CD4-positive, alpha-beta T cell treated with Interleukin-6 at 100 ng/mL for 8 hours (primary cell): ENCODE measurements around the gene ZFPM1.

Source experiments
- DNase-seq: peaks from one replicate; pipeline ENCODE4 v3.0.0-alpha.2; 2020; ENCODE audit warnings: mixed read lengths, low spot score

Gene ZFPM1

GRCh38 chr16:88499836-88500251 lies 46.8 kb downstream of the ZFPM1 start:
- DNase-seq: no peak

- DNase-seq: no peak
Observed at GRCh38 chr16:88500255-88500661, 47.2 kb downstream of the ZFPM1 start.

DNA sequence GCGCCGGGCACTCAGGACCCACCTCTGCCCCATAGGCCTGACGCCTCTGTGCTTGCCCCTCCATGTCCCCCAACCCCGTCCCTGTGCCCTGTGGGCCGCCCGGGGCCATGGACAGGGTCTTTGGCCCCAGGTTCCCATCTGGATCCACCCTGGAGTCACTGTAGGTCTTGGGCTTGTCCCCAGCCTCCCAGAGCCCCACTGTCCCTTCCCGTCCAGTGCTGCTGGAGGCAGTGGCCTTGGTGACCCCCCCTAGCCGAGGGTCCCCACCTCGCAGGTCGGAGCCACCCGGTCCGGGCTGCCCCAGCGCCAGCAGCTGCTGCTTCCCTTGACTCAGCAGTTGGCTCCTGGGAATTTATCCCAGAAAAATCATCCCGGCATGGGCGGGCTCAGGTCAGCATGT lies 49.3 kb downstream of the ZFPM1 start:
- no peak for DNase-seq

GRCh38 chr16:88502776-88503280 lies 49.7 kb downstream of the ZFPM1 start:
- DNase-seq: no peak

GRCh38 chr16:88503374-88503770 lies 50.3 kb downstream of the ZFPM1 start:
- no peak for DNase-seq

- DNase-seq: no peak
Observed at GRCh38 chr16:88503771-88504488, 50.9 kb downstream of the ZFPM1 start.

GRCh38 chr16:88504489-88505404 lies 51.7 kb downstream of the ZFPM1 start:
- no peak for DNase-seq

DNA sequence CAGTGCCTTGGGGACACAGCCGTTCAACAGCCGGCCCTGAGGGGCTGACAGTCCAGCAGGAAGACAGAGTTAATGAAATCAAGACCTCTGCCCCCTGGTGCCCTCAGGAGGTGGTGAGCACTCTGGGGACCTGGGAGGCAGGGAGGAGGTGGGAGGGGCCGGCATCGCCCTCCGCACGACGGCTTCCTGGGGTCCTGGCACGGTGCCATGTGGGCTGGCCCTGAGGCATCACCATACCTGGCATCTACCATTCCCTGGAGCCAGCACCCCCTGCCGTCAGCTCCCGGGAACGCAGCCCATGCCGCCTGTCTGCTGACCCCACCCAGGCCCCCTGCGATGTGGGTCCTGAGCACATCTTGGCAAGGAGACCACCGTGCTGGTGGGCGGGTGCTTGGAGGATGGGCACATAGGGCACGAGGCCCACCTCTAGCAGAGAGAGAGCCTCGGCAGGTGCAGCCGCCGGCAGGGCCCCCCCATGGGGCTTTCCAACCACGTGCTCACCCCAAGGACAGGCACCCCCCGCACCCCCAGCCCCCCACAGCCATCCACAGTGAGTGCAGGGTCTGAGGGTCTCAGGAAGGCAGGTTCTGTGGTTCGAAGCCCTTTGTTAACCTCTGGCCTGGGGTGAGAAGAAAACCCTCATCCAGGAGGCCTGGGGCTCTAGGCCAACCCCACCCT lies 52.5 kb downstream of the ZFPM1 start:
- peak; percentile 70 for DNase-seq

GRCh38 chr16:88506723-88507122 lies 53.6 kb downstream of the ZFPM1 start:
- DNase-seq: no peak

DNA sequence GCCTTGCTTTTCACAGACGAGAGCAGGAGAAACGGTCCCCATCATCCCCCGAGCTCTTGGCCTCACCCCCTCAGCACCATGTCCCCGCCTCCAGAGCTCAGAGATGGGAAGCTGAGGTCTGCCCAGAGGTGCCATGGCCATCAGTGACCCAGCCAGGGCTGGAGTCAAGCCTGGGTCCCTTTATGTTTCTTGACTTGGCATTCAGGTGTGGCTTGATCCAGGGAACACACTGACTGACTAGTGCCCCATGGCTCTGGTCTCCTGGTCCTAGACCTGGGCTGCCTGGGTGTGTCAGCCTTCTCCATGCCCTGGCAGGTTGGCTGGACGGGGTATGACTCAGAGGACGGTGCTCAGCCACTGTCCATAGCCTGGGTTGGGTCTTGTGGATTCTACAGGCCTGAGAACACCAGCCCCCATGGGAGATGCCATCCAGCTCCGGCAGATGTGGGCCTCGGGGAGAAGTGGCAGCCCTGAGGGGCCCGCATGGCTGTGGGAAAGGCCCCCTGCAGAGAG lies 54.2 kb downstream of the ZFPM1 start:
- no peak for DNase-seq

DNA sequence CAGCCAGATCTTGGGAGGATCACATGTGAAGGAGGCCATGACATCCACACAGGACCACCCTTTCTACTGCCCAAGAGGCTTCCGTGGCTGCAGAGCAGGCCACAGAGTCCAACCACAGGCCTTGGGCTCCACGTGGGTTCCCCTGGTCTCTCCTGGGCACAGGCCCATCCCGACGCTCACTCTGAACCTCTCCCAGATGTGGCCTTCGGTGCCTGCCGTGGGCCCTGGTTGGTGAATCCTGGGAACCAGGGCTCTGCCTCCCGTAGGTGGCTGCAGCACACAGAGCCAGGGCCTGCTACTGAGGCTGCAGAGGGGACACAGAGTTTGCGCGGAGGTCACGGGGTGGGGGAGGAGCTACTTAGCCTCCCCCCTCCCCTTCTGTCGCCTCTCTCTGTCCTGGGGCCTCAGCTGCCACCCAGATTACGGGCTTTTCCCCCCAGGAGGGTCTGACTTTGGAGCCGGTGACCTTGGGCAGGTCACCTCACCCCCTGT lies 55.3 kb downstream of the ZFPM1 start:
- DNase-seq: no peak

DNA sequence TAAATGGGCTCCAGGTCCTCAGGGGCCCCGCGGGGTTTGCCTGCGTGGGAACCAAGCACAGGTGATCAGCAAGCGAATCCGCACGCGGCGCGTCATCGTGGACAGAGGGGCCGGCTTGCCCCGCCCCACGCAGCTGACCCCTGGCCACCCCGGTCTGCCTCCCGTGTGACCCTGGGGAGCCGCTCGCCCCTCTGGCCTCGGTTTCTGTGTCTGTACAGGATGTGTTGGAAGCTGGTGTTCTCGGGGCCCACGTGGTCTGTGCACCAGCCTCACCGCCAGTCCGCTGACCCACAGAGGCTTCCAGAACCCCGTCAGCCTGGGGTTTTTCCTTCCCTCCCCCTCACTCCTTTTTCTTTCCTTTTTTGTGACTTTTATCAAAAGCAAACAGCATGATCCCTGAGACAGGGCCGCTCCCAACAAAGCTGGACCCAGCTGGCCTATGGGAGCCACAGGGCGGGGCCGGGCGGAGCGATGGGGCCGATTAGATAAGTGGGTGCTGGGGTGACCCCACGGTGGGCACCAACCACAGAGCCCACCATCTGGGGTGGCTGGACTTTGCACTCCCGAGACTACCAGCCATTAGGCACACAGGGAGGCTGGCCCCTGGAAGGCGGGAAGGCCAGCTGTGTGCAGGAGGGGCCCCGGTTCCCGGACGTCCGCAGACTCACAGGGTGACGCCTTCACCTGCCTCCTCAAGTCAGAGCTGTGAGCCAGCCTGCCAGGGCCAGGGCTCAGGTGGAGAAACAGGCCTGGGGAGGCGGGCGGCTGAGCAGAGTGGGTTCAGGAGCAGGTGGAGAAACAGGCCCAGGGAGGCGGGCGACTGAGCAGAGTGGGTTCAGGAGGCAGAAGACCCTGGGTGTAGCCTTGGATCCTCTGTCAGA lies 56.0 kb downstream of the ZFPM1 start:
- DNase-seq: no peak

- DNase-seq: no peak
Observed at GRCh38 chr16:88509749-88510069, 56.6 kb downstream of the ZFPM1 start.

DNA sequence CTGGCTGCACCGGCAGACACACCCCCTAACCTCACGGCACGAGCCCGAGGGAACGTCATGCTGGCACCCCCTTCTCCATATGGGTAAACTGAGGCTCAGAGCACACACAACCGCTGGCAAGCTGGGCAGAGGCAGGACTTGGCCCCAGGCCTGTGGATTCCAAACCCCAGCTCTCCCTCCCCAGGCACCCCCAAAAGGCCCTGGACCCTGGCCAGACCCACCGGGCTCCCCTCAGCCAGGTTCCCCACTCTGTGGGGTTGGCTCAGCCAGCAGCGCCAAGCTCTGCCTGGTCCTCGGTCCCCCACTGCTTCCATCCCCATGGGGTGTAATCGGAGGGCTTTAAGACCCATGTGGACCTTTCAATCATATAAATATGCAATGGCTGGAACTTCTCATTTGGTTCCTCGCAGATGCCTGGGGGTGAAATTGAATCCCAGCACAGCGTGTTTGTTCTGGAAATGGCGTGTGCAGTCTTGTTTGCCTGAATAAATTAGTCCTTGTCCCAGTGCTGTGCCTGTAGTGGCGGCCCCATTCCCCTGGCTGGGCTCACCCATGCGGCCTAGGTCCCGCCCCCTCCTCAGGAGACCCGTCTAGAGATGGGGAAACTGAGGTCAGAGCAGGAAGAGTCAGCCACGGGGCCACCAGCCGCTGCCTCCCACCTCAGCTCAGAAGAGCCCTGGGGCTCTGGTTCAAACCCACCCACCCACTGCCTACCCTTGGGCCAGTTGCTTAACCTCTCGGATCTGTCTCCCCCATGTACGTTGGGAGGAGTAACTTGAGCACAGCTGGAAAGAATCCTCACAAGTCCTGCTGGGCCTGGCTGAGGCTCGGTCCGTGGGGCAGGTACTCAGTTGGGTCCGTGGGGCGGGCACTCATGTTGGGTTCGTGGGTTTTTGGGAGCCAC lies 57.3 kb downstream of the ZFPM1 start:
- no peak for DNase-seq

DNA sequence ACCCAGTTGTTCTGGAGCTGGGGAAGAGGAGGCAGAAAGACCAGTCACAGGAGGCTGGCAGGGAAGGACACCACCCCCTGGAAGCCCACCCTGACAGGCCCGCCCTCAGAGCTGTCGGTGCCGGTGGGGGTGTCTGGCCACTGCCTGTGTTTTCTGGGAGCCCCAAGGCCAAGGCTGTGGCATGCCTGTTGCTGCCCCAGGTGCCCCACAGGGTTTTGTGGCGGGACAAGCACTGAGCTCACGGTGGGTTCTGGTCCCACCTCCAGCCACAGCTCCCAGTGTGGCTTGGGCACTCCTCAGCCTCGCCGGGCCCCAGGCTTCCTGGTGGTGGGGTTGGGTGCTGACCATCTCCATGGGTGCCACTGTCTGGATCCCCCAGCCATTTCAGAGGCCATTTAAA lies 58.0 kb downstream of the ZFPM1 start:
- DNase-seq: no peak

DNA sequence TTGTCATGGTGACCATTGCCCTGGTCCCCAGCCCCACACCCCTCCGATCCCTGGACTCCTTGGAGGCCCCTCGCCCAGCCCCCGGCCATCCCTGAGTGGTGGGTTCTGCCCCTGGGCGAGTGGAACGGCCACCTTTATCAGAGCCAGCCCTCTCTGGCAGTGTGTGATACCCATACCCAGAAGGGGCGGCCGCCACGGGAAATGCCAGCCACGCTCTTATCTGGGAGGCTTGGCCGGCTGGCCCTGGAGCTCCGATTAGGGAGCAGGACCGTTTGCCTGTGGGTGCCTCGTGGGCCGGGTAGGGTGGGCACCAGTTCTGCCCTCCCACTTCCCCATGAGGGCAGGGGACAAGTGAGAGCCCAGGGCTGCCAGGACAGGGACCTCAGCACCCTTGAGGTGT lies 58.8 kb downstream of the ZFPM1 start:
- no peak for DNase-seq

DNA sequence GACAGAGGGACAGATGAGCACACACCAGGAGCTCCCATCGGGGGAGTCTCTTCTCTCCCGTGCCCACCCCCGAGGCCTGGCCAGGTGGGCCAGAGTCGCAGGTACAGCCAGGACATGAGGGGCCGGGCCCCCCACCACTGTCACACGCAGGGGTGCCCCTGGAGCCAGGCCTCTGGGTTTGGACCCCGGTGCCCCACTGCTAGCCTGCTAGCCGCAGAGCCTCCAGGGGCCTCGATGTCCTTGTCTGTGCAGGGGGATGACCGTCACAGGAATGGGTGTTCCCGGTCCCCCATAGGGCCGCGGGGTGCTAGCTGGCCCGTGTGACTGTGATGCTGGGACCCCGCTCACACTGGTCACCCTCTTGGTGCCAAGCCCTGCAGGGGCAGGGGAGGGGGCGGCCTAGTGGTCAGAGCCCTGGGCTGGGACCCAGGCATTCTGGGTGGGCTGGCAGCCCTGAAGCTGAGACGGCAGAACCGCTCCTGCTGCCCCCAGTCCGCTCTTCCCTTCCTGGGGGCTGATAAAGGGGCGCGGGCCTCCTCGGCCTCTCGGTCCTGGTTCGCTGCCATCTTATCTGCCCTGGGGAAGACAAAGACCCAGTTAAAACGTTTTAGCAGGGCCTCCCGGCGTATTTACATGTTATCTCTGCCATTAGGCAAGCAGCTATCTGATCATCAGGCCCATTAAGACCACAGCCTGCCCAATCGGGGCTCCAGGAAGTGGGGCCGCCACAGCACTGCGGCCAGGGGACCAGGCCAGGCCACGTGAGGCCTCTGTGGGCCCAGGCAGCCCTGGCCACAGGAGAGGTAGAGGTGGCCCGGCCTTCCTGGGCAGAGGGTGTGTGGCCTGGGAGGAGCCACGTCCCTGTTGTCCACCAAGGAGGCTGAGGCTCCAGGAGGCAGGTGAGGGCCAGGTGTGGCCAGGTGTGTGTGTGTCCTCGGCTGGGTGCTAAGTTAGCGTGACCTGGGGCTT lies 59.9 kb downstream of the ZFPM1 start:
- no peak for DNase-seq

GRCh38 chr16:88514070-88514469 lies 61.0 kb downstream of the ZFPM1 start:
- DNase-seq: no peak
